GM23338 (cell line): ENCODE measurements around the gene MRPL24. TPM values are rescaled to one million over a fixed set of nuclear protein-coding genes. Genes with fewer than 3 reads are reported as not detected.

ENCODE experiments used
- ATAC-seq: fragments of 200-7000 bp; cut with Tn5 transposase; 3 replicates; pipeline ENCODE4 v1.9.1; 2020
- DNase-seq: peaks from one replicate; pipeline ENCODE4 v3.0.0-alpha.2; 2015; ENCODE audit warnings: low spot score
- H2AFZ ChIP-seq: fragments of 200-600 bp; sonication (generic); 2 replicates; pipeline ENCODE4 v1.8.0; 2016; ENCODE audit warnings: antibody characterized with exemption, mild to moderate bottlenecking, moderate library complexity
- H3F3A ChIP-seq: fragments of 200-600 bp; sonication (generic); replicated peaks from 2 replicates; pipeline ENCODE4 v1.8.0; 2017; ENCODE audit warnings: antibody characterized with exemption, mixed run types, low read depth
- H3K27ac ChIP-seq: fragments of 200-600 bp; sonication (generic); 2 replicates; pipeline ENCODE4 v1.6.1; 2016; ENCODE audit warnings: low read depth
- H3K27me3 ChIP-seq: fragments of 200-600 bp; sonication (generic); 2 replicates; pipeline ENCODE4 v1.8.0; 2016; ENCODE audit warnings: mild to moderate bottlenecking, mixed run types, moderate library complexity; ENCODE audit not compliant: insufficient read depth
- H3K36me3 ChIP-seq: fragments of 200-600 bp; sonication (generic); 2 replicates; pipeline ENCODE4 v1.8.0; 2016; ENCODE audit warnings: mild to moderate bottlenecking; ENCODE audit not compliant: insufficient read depth
- H3K4me1 ChIP-seq: fragments of 200-600 bp; sonication (generic); 2 replicates; pipeline ENCODE4 v1.8.0; 2016; ENCODE audit warnings: mild to moderate bottlenecking, moderate library complexity; ENCODE audit not compliant: insufficient read depth
- H3K4me2 ChIP-seq: fragments of 200-600 bp; sonication (generic); 2 replicates; pipeline ENCODE4 v1.7.1; 2017; ENCODE audit warnings: mixed run types
- H3K4me3 ChIP-seq: fragments of 200-600 bp; sonication (generic); 2 replicates; pipeline ENCODE4 v1.6.1; 2016; ENCODE audit warnings: mixed run types
- H3K79me2 ChIP-seq: fragments of 200-600 bp; sonication (generic); replicated peaks from 2 replicates; pipeline ENCODE4 v1.8.0; 2017; ENCODE audit warnings: mild to moderate bottlenecking; ENCODE audit not compliant: insufficient read depth
- H3K9me2 ChIP-seq: fragments of 200-600 bp; sonication (generic); 2 replicates; pipeline ENCODE4 v1.8.0; 2017; ENCODE audit not compliant: insufficient read depth
- H4K20me1 ChIP-seq: fragments of 200-600 bp; sonication (generic); replicated peaks from 2 replicates; pipeline ENCODE4 v1.8.0; 2017; ENCODE audit warnings: mild to moderate bottlenecking; ENCODE audit not compliant: insufficient read depth
- H3K27ac Mint-ChIP-seq: 2 replicates; pipeline ENCODE4 v1.8.0; 2020; ENCODE audit warnings: inconsistent platforms, mild to moderate bottlenecking, moderate library complexity, mixed read lengths
- H3K27me3 Mint-ChIP-seq: 3 replicates; pipeline ENCODE4 v1.8.0; 2022; ENCODE audit warnings: low read depth, mild to moderate bottlenecking, moderate library complexity, mixed read lengths, inconsistent platforms; ENCODE audit not compliant: insufficient read depth, poor library complexity
- H3K36me3 Mint-ChIP-seq: 3 replicates; pipeline ENCODE4 v1.8.0; 2021; ENCODE audit warnings: low read depth, mild to moderate bottlenecking, inconsistent platforms, moderate library complexity, mixed read lengths
- H3K4me1 Mint-ChIP-seq: 3 replicates; pipeline ENCODE4 v1.8.0; 2020; ENCODE audit warnings: mild to moderate bottlenecking, inconsistent platforms, mixed read lengths
- H3K4me3 Mint-ChIP-seq: 3 replicates; pipeline ENCODE4 v1.8.0; 2021; ENCODE audit warnings: moderate library complexity, mild to moderate bottlenecking, inconsistent platforms, mixed read lengths
- H3K9me3 Mint-ChIP-seq: 3 replicates; pipeline ENCODE4 v1.8.0; 2020; ENCODE audit warnings: moderate library complexity, mild to moderate bottlenecking, inconsistent platforms, mixed read lengths
- CREB1 ChIP-seq: fragments of 250-450 bp; sonication (Bioruptor Pico); IDR thresholded peaks from 2 replicates; pipeline ENCODE4 v1.5.0; 2020; ENCODE audit warnings: low read depth, mild to moderate bottlenecking, moderate library complexity
- EZH2 ChIP-seq: fragments of 200-600 bp; sonication (generic); IDR thresholded peaks from one replicate; pipeline ENCODE4 v1.8.0; 2017; ENCODE audit warnings: antibody characterized with exemption, mild to moderate bottlenecking, low read depth; ENCODE audit not compliant: unreplicated experiment
- EZH2phosphoT487 ChIP-seq: fragments of 200-600 bp; sonication (generic); IDR thresholded peaks from one replicate; pipeline ENCODE4 v1.8.1; 2018; ENCODE audit warnings: antibody characterized with exemption; ENCODE audit not compliant: unreplicated experiment
- JUNB ChIP-seq: IDR thresholded peaks from one replicate; pipeline ENCODE4 v1.6.1; 2016; ENCODE audit warnings: antibody characterized with exemption; ENCODE audit not compliant: unreplicated experiment
- NANOG ChIP-seq: IDR thresholded peaks from 2 replicates; pipeline ENCODE4 v1.6.1; 2016; ENCODE audit warnings: antibody characterized with exemption, borderline replicate concordance
- POLR2AphosphoS5 ChIP-seq: IDR thresholded peaks from 2 replicates; pipeline ENCODE4 v1.6.1; 2016; ENCODE audit warnings: antibody characterized with exemption, low read depth
- STAT1 ChIP-seq: IDR thresholded peaks from one replicate; pipeline ENCODE4 v1.6.1; 2016; ENCODE audit warnings: antibody characterized with exemption; ENCODE audit not compliant: unreplicated experiment
- ZNF114 ChIP-seq: fragments of 250-450 bp; sonication (Bioruptor Pico); IDR thresholded peaks from 2 replicates; pipeline ENCODE4 v1.5.0; 2020; ENCODE audit warnings: mild to moderate bottlenecking, moderate library complexity
- ZNF331 ChIP-seq: fragments of 250-450 bp; sonication (Bioruptor Pico); IDR thresholded peaks from 2 replicates; pipeline ENCODE4 v1.5.0; 2020; ENCODE audit warnings: low read depth, mild to moderate bottlenecking, moderate library complexity
- polyA plus RNA-seq: library from polyadenylated mRNA; unstranded; fragments of >200 nt; fragmentation: Nextera tagmentation; extraction: Ambion mirVana; gene quantifications from 2 replicates; pipeline ENCODE4 v1.2.1, GENCODE V29; 2016
- total RNA-seq: library from RNA; depleted of rRNA; stranded (reverse); fragments of >200 nt; shearing (Covaris generic); gene quantifications from 2 replicates; pipeline ENCODE4 v1.2.3, GENCODE V29; 2014
- TF ChIP-seq, protein P1 (sequence below): IDR thresholded peaks from 2 replicates; pipeline ENCODE4 v1.6.1; 2016; ENCODE audit warnings: antibody characterized with exemption
- TF ChIP-seq, protein P2 (sequence below): fragments of 250-450 bp; sonication (Bioruptor Pico); IDR thresholded peaks from 2 replicates; pipeline ENCODE4 v1.5.0; 2020; ENCODE audit warnings: mild to moderate bottlenecking, moderate library complexity
- TF ChIP-seq, protein P3 (sequence below), 2 experiments: fragments of 200-600 bp in 1 of 2; sonication (generic) in 1 of 2; conservative IDR thresholded peaks; 2 replicates each; pipeline versions ENCODE4 v1.5.1 to v1.6.1; 2016 to 2017; ENCODE audit warnings: antibody characterized with exemption in 2 of 2, low read depth in 2 of 2, mild to moderate bottlenecking in 2 of 2, moderate library complexity in 1 of 2

Gene MRPL24
- total and polyA plus RNA-seq, 2 experiments from 2014 or later, result 18.8 to 45.7 TPM

- TF ChIP-seq NANOG (no peak), CREB1 (CRISPR knock-in tag) (no peak), POLR2AphosphoS5 (no peak), ZNF331 (CRISPR knock-in tag) (no peak)
- TF ChIP-seq, protein P1, sequence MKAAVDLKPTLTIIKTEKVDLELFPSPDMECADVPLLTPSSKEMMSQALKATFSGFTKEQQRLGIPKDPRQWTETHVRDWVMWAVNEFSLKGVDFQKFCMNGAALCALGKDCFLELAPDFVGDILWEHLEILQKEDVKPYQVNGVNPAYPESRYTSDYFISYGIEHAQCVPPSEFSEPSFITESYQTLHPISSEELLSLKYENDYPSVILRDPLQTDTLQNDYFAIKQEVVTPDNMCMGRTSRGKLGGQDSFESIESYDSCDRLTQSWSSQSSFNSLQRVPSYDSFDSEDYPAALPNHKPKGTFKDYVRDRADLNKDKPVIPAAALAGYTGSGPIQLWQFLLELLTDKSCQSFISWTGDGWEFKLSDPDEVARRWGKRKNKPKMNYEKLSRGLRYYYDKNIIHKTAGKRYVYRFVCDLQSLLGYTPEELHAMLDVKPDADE, result no peak
These were observed 44.1 kb downstream of the MRPL24 start (continued) for GRCh38 chr1:156696755-156697154.

- Histone ChIP-seq H4K20me1 (no peaks in the 10 kb centered on the region), H3K27me3 (peaks cover 22% of the 10 kb centered on the region), H3F3A (peaks cover 36% of the 10 kb centered on the region), H3K27ac (peak overlapping the region; percentile 97), H3K79me2 (no peaks in the 10 kb centered on the region), H3K36me3 (no peaks in the 10 kb centered on the region; the same call in 1 of the 2 replicates), H3K4me2 (peak overlapping the region; percentile 81), H2AFZ (peak overlapping the region; percentile 78), H3K9me2 (no peaks in the 10 kb centered on the region), H3K4me3 (peak overlapping the region; percentile 51), H3K4me1 (peaks cover 49% of the 10 kb centered on the region)
- ATAC-seq, result no peak
- Mint-ChIP-seq H3K27me3 (peaks cover 22% of the 10 kb centered on the region), H3K9me3 (no peaks in the 10 kb centered on the region; the same call in 2 of the 3 replicates), H3K4me1 (peaks cover 57% of the 10 kb centered on the region), H3K27ac (peak overlapping the region; percentile 43), H3K4me3 (peak overlapping the region; percentile 0; the same call in 1 of the 3 replicates), H3K36me3 (peaks cover 22% of the 10 kb centered on the region)
- TF ChIP-seq NANOG, result no peak
- no peak for TF ChIP-seq STAT1
- no peak for TF ChIP-seq EZH2phosphoT487
- no peak for TF ChIP-seq CREB1 (CRISPR knock-in tag)
- TF ChIP-seq, protein P2, sequence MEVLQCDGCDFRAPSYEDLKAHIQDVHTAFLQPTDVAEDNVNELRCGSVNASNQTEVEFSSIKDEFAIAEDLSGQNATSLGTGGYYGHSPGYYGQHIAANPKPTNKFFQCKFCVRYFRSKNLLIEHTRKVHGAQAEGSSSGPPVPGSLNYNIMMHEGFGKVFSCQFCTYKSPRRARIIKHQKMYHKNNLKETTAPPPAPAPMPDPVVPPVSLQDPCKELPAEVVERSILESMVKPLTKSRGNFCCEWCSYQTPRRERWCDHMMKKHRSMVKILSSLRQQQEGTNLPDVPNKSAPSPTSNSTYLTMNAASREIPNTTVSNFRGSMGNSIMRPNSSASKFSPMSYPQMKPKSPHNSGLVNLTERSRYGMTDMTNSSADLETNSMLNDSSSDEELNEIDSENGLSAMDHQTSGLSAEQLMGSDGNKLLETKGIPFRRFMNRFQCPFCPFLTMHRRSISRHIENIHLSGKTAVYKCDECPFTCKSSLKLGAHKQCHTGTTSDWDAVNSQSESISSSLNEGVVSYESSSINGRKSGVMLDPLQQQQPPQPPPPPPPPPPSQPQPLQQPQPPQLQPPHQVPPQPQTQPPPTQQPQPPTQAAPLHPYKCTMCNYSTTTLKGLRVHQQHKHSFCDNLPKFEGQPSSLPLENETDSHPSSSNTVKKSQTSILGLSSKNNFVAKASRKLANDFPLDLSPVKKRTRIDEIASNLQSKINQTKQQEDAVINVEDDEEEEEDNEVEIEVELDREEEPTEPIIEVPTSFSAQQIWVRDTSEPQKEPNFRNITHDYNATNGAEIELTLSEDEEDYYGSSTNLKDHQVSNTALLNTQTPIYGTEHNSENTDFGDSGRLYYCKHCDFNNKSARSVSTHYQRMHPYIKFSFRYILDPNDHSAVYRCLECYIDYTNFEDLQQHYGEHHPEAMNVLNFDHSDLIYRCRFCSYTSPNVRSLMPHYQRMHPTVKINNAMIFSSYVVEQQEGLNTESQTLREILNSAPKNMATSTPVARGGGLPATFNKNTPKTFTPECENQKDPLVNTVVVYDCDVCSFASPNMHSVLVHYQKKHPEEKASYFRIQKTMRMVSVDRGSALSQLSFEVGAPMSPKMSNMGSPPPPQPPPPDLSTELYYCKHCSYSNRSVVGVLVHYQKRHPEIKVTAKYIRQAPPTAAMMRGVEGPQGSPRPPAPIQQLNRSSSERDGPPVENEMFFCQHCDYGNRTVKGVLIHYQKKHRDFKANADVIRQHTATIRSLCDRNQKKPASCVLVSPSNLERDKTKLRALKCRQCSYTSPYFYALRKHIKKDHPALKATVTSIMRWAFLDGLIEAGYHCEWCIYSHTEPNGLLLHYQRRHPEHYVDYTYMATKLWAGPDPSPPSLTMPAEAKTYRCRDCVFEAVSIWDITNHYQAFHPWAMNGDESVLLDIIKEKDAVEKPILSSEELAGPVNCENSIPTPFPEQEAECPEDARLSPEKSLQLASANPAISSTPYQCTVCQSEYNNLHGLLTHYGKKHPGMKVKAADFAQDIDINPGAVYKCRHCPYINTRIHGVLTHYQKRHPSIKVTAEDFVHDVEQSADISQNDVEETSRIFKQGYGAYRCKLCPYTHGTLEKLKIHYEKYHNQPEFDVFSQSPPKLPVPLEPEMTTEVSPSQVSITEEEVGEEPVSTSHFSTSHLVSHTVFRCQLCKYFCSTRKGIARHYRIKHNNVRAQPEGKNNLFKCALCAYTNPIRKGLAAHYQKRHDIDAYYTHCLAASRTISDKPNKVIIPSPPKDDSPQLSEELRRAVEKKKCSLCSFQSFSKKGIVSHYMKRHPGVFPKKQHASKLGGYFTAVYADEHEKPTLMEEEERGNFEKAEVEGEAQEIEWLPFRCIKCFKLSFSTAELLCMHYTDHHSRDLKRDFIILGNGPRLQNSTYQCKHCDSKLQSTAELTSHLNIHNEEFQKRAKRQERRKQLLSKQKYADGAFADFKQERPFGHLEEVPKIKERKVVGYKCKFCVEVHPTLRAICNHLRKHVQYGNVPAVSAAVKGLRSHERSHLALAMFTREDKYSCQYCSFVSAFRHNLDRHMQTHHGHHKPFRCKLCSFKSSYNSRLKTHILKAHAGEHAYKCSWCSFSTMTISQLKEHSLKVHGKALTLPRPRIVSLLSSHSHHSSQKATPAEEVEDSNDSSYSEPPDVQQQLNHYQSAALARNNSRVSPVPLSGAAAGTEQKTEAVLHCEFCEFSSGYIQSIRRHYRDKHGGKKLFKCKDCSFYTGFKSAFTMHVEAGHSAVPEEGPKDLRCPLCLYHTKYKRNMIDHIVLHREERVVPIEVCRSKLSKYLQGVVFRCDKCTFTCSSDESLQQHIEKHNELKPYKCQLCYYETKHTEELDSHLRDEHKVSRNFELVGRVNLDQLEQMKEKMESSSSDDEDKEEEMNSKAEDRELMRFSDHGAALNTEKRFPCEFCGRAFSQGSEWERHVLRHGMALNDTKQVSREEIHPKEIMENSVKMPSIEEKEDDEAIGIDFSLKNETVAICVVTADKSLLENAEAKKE (CRISPR knock-in tag), result no peak
- TF ChIP-seq POLR2AphosphoS5, result no peak
- TF ChIP-seq JUNB, result no peak
- no peak for TF ChIP-seq EZH2
- TF ChIP-seq, protein P1, result no peak
- TF ChIP-seq, protein P3, sequence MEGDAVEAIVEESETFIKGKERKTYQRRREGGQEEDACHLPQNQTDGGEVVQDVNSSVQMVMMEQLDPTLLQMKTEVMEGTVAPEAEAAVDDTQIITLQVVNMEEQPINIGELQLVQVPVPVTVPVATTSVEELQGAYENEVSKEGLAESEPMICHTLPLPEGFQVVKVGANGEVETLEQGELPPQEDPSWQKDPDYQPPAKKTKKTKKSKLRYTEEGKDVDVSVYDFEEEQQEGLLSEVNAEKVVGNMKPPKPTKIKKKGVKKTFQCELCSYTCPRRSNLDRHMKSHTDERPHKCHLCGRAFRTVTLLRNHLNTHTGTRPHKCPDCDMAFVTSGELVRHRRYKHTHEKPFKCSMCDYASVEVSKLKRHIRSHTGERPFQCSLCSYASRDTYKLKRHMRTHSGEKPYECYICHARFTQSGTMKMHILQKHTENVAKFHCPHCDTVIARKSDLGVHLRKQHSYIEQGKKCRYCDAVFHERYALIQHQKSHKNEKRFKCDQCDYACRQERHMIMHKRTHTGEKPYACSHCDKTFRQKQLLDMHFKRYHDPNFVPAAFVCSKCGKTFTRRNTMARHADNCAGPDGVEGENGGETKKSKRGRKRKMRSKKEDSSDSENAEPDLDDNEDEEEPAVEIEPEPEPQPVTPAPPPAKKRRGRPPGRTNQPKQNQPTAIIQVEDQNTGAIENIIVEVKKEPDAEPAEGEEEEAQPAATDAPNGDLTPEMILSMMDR (conservative IDR thresholded peaks at IDR 0.05; ENCODE audit: low read depth in 2 of 2), result no peak
- no peak for TF ChIP-seq ZNF114
- DNase-seq, result peak; percentile 61
These were observed 46.3 kb downstream of the MRPL24 start for GRCh38 chr1:156694690-156694962.
